Muscle layer of colon (tissue), 2 donors: ENCODE measurements around the gene CYFIP1.

Experiments used
- H3K27ac ChIP-seq: one replicate; pipeline ENCODE4 v1.7.0; 2013; ENCODE audit warnings: low read depth, mild to moderate bottlenecking, low read length, moderate library complexity
- H3K27me3 ChIP-seq, 2 donors: one replicate each; pipeline ENCODE4 v1.7.0; 2013; ENCODE audit warnings: low read length in 2 of 2, mild to moderate bottlenecking in 2 of 2; ENCODE audit not compliant: insufficient read depth in 2 of 2, control insufficient read depth in 1 of 2
- H3K36me3 ChIP-seq: one replicate; pipeline ENCODE4 v1.7.0; 2013; ENCODE audit warnings: mild to moderate bottlenecking, low read length; ENCODE audit not compliant: insufficient read depth
- H3K4me1 ChIP-seq: one replicate; pipeline ENCODE4 v1.7.0; 2013; ENCODE audit warnings: mild to moderate bottlenecking, low read length; ENCODE audit not compliant: insufficient read depth
- H3K4me3 ChIP-seq, 2 donors: one replicate each; pipeline ENCODE4 v1.7.0; 2013; ENCODE audit warnings: low read length in 2 of 2, low read depth in 1 of 2, mild to moderate bottlenecking in 1 of 2, moderate library complexity in 1 of 2
- H3K9ac ChIP-seq: one replicate; pipeline ENCODE4 v1.7.0; 2013; ENCODE audit warnings: low read length
- H3K9me3 ChIP-seq: one replicate; pipeline ENCODE4 v1.7.0; 2013; ENCODE audit warnings: mild to moderate bottlenecking, low read length
- donor health status: abdominal sarcoma.
- donor health status: Adenocarcinoma of cecum.

CYFIP1 gene

DNA sequence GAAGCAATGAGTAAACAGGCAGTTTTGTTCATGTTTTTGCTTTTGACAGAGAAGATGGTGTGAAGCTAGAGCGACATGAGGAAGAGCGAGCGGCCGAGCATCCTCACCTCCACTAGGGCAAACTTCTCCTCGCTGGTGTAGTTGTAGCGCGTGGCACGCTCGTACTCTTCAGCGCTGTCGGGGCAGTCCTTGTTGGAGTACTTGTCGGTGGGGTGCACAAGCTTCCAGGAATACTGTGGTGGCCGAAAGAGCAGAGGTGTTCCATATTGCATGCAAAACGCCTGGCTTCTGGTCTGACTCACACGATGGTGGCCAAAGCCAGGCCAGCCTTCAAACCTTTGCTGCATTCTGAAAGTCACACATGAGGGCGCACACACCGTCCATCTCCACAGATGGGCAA, 54.3 kb downstream of the CYFIP1 start:
- H3K4me1 ChIP-seq: peaks cover under 1% of the 10 kb centered on the region
- no peak overlapping the region for H3K9ac ChIP-seq
- peaks cover 13% of the 10 kb centered on the region for H3K36me3 ChIP-seq
- no peak overlapping the region for H3K4me3 ChIP-seq
- no peaks in the 10 kb centered on the region for H3K9me3 ChIP-seq
- H3K27me3 ChIP-seq: no peaks in the 10 kb centered on the region
- no peak overlapping the region for H3K27ac ChIP-seq

GRCh38 chr15:22922003-22922402, 58.2 kb downstream of the CYFIP1 start:
- peaks cover 29% of the 10 kb centered on the region for H3K36me3 ChIP-seq

GRCh38 chr15:22919171-22919570, 61.0 kb downstream of the CYFIP1 start:
- Histone ChIP-seq H3K27me3 (no peaks in the 10 kb centered on the region), H3K36me3 (peaks cover 41% of the 10 kb centered on the region), H3K4me1 (no peaks in the 10 kb centered on the region), H3K9ac (no peak overlapping the region), H3K4me3 (no peak overlapping the region), H3K27ac (no peak overlapping the region), H3K9me3 (no peaks in the 10 kb centered on the region)

More at GRCh38 chr15:22922003-22922402, 58.2 kb downstream of the CYFIP1 start:
- Histone ChIP-seq H3K4me1 (no peaks in the 10 kb centered on the region), H3K9ac (no peak overlapping the region), H3K27ac (no peak overlapping the region), H3K4me3 (no peak overlapping the region), H3K27me3 (no peaks in the 10 kb centered on the region), H3K9me3 (no peaks in the 10 kb centered on the region)

DNA sequence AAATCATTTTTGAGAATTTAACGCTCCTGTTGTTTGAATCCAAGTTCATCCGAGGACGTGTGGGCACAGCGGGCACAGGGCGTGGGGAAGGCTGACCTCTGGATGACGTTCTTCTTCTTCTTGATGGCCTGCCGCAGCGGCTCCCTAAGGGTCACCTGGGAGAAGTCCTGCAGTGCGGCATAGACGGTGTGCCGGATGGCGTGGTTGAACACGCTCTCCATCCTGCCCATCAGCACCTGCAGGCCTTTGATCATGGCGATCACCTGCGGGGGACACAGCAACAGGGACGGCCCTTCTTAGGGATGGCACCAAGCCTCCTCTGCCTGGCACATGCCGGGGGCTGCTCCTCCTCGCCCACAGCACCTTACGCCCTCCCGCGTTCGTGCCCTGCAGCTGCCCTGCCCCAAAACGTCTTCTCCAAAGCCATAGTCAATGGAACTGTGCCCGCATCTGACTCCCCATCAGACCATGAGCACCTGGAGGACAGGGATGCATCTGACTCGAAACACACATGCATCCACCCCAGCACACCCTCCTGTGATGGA, 61.5 kb downstream of the CYFIP1 start:
- H3K36me3 ChIP-seq: peaks cover 46% of the 10 kb centered on the region

GRCh38 chr15:22918056-22918455, 62.1 kb downstream of the CYFIP1 start:
- Histone ChIP-seq H3K4me1 (no peaks in the 10 kb centered on the region), H3K27me3 (no peaks in the 10 kb centered on the region), H3K36me3 (peaks cover 43% of the 10 kb centered on the region), H3K9me3 (no peaks in the 10 kb centered on the region), H3K4me3 (no peak overlapping the region), H3K27ac (no peak overlapping the region), H3K9ac (no peak overlapping the region)

More for the DNA sequence above, 61.5 kb downstream of the CYFIP1 start:
- Histone ChIP-seq H3K4me1 (no peaks in the 10 kb centered on the region), H3K9me3 (no peaks in the 10 kb centered on the region), H3K27me3 (no peaks in the 10 kb centered on the region), H3K4me3 (no peak overlapping the region), H3K27ac (no peak overlapping the region), H3K9ac (no peak overlapping the region)

DNA sequence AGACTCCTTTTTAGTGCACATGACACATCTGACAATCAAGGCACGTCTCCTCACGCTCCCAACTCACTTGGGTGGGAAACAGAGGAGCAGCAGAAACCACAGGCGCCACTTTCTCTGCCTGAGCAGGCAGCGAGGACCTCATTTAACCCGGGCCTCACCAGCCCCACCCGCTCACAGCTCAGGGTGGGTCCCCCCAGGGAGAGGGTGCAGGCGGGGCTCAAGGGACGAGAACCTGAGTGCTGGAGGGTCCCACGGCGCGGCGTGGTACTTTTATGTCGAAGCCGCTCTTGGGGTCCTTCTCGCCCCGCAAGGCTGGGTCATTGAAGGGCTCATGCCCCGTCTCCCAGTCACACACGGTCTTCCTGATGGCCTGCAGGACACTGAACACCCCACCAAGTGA, 62.6 kb downstream of the CYFIP1 start:
- H3K9ac ChIP-seq: no peak overlapping the region
- H3K4me1 ChIP-seq: no peaks in the 10 kb centered on the region
- H3K4me3 ChIP-seq: no peak overlapping the region
- peaks cover 48% of the 10 kb centered on the region for H3K36me3 ChIP-seq
- H3K9me3 ChIP-seq: no peaks in the 10 kb centered on the region
- H3K27ac ChIP-seq: no peak overlapping the region
- H3K27me3 ChIP-seq: no peaks in the 10 kb centered on the region

- H3K27me3 ChIP-seq: no peaks in the 10 kb centered on the region
- H3K4me3 ChIP-seq: no peak overlapping the region
- no peak overlapping the region for H3K9ac ChIP-seq
- H3K27ac ChIP-seq: no peak overlapping the region
- H3K36me3 ChIP-seq: peaks cover 54% of the 10 kb centered on the region
- no peaks in the 10 kb centered on the region for H3K9me3 ChIP-seq
- H3K4me1 ChIP-seq: no peaks in the 10 kb centered on the region
Observed at GRCh38 chr15:22916606-22917350, 63.4 kb downstream of the CYFIP1 start.

- H3K9ac ChIP-seq: no peak overlapping the region
- no peak overlapping the region for H3K27ac ChIP-seq
- no peak overlapping the region for H3K4me3 ChIP-seq
- no peaks in the 10 kb centered on the region for H3K9me3 ChIP-seq
- H3K27me3 ChIP-seq: no peaks in the 10 kb centered on the region
- H3K36me3 ChIP-seq: peaks cover 62% of the 10 kb centered on the region
- no peaks in the 10 kb centered on the region for H3K4me1 ChIP-seq
Observed at GRCh38 chr15:22915866-22916515, 64.2 kb downstream of the CYFIP1 start.

GRCh38 chr15:22913646-22914380, 66.4 kb downstream of the CYFIP1 start:
- Histone ChIP-seq H3K27ac (no peak overlapping the region), H3K36me3 (peaks cover 77% of the 10 kb centered on the region), H3K4me1 (no peaks in the 10 kb centered on the region)

DNA sequence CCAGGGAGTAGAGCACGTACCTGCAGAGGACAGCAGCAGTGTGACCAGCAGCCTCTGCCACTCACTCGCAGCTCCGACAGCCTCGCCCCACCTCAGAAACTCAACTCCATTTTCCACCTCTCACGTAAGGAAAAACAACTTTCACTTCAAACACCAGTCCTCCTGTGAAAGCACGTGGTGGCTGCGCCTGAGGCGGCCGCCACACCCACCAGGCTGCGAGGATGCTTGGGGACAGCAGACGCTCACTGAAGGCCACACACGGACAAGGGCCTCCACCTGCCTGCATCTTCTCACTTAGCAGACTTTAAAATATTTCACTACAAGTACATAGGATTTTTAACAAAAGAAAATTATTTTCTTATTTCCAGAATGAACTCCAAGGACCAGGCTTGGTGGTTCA, 67.9 kb downstream of the CYFIP1 start:
- Histone ChIP-seq H3K4me3 (no peak overlapping the region), H3K9me3 (no peaks in the 10 kb centered on the region), H3K27ac (no peak overlapping the region), H3K36me3 (peaks cover 76% of the 10 kb centered on the region), H3K4me1 (no peaks in the 10 kb centered on the region), H3K9ac (no peak overlapping the region), H3K27me3 (no peaks in the 10 kb centered on the region)

More at GRCh38 chr15:22913646-22914380, 66.4 kb downstream of the CYFIP1 start:
- no peaks in the 10 kb centered on the region for H3K9me3 ChIP-seq
- no peaks in the 10 kb centered on the region for H3K27me3 ChIP-seq
- no peak overlapping the region for H3K9ac ChIP-seq
- no peak overlapping the region for H3K4me3 ChIP-seq

DNA sequence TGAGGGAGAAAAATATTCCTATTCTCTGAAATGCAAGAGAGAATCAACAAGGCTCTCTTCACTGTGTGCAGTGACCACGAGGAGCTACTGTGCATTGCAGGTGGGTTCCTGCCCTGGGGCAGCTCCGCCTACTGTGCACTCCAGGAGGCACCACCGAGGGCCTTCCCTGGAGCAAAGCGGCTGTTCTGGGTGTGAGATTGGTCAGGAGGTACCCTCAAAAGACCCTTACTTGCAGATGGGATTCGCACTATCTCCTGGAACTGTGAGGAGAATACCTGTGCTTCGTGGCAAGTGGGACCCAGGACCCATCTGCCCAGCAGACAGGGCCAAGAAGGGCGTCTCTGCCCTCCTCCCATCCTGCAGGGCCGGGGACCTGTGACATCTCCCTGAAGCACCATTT, 68.9 kb downstream of the CYFIP1 start:
- Histone ChIP-seq H3K27ac (no peak overlapping the region), H3K36me3 (peaks cover 74% of the 10 kb centered on the region)

More for the DNA sequence above, 68.9 kb downstream of the CYFIP1 start:
- H3K27me3 ChIP-seq: no peaks in the 10 kb centered on the region
- H3K9me3 ChIP-seq: no peaks in the 10 kb centered on the region
- H3K4me3 ChIP-seq: no peak overlapping the region
- no peak overlapping the region for H3K9ac ChIP-seq
- H3K4me1 ChIP-seq: no peaks in the 10 kb centered on the region
